H1 (cell line): Measurements from ENCODE around the gene CDH8. TPM values are rescaled to one million over a fixed set of nuclear protein-coding genes. Genes with fewer than 3 reads are reported as not detected.

ENCODE experiments used
- BACH1 ChIP-seq: IDR thresholded peaks from 2 replicates; pipeline ENCODE4 v1.6.1; 2012; ENCODE audit warnings: low read length, improper control_type of control experiment
- CHD1 ChIP-seq: IDR thresholded peaks from 2 replicates; pipeline ENCODE4 v1.6.1; 2012; ENCODE audit warnings: low read depth, low read length, improper control_type of control experiment
- E2F6 ChIP-seq: IDR thresholded peaks from 2 replicates; pipeline ENCODE4 v1.6.1; 2012; ENCODE audit warnings: inconsistent platforms
- HDAC2 ChIP-seq, 2 experiments: fragments of 300-600 bp in 1 of 2; sonication (generic) in 1 of 2; IDR thresholded peaks; 2 replicates each; pipeline ENCODE4 v1.6.1; 2011 to 2012; ENCODE audit warnings: low read depth in 2 of 2, low read length in 2 of 2, mild to moderate bottlenecking in 2 of 2, moderate library complexity in 2 of 2, borderline replicate concordance in 1 of 2, inconsistent platforms in 1 of 2
- HDAC6 ChIP-seq: IDR thresholded peaks from one replicate; pipeline ENCODE4 v1.7.1; 2012; ENCODE audit warnings: low read depth, mild to moderate bottlenecking, inconsistent platforms, low read length, moderate library complexity
- KDM1A ChIP-seq: fragments of 200-600, 300-600 bp; sonication (generic); IDR thresholded peaks from 2 replicates; pipeline ENCODE4 v1.7.1; 2016; ENCODE audit warnings: mild to moderate bottlenecking, low read length, borderline replicate concordance
- POLR2A ChIP-seq, 2 experiments: IDR thresholded peaks; 1 replicate in 1 of 2; 2 replicates in 1 of 2; pipeline ENCODE4 v1.6.1; 2011; ENCODE audit warnings: low read depth in 2 of 2, low read length in 2 of 2, mild to moderate bottlenecking in 2 of 2; ENCODE audit errors: control extremely low read depth in 1 of 2
- POLR2AphosphoS5 ChIP-seq: IDR thresholded peaks from 2 replicates; pipeline ENCODE4 v1.6.1; 2011; ENCODE audit warnings: low read depth, low read length
- SIRT6 ChIP-seq: IDR thresholded peaks from one replicate; pipeline ENCODE4 v1.7.1; 2012; ENCODE audit warnings: low read length, inconsistent platforms
- TBP ChIP-seq: IDR thresholded peaks from 2 replicates; pipeline ENCODE4 v1.6.1; 2011; ENCODE audit warnings: low read depth, low read length, improper control_type of control experiment
- TCF12 ChIP-seq: IDR thresholded peaks from 2 replicates; pipeline ENCODE4 v1.6.1; 2011; ENCODE audit warnings: low read depth, mild to moderate bottlenecking, low read length
- ZNF274 ChIP-seq: IDR thresholded peaks from 2 replicates; pipeline ENCODE4 v1.7.0; 2012; ENCODE audit warnings: low read length, borderline replicate concordance; ENCODE audit errors: extremely low read depth
- polyA plus RNA-seq, 7 experiments: library from polyadenylated mRNA; depleted of rRNA in 3 of 7; stranded (reverse) in 5 of 7; unstranded in 2 of 7; fragments of >200 nt in 5 of 7; fragments of 200-250 nt in 2 of 7; gene quantifications; 1 replicate in 5 of 7; 2 replicates in 1 of 7; 4 replicates in 1 of 7; pipeline versions ENCODE4 v1.2.1 to v1.2.3, GENCODE V29; 2011 to 2013; ENCODE audit warnings: missing spikeins in 2 of 7, mixed read lengths in 2 of 7
- total RNA-seq: library from RNA; stranded (reverse); fragmentation: NEBNext Ultra II Directional; extraction: Animal tissue kit (Norgen Biotek cat#: 25700); gene quantifications from 2 replicates; pipeline ENCODE4 v1.2.1, GENCODE V29; 2021
- TF ChIP-seq, protein P1 (sequence below): fragments of 300-600 bp; sonication (generic); IDR thresholded peaks from 2 replicates; pipeline ENCODE4 v1.7.1; 2012; ENCODE audit warnings: low read length, moderate library complexity, mild to moderate bottlenecking, inconsistent platforms; ENCODE audit not compliant: insufficient replicate concordance

The CDH8 gene
- total and polyA plus RNA-seq, 2 of the 8 experiments (the other 6 are each of a cell fraction or from before 2014, with no cell fraction given): 7.7 to 8.4 TPM

DNA sequence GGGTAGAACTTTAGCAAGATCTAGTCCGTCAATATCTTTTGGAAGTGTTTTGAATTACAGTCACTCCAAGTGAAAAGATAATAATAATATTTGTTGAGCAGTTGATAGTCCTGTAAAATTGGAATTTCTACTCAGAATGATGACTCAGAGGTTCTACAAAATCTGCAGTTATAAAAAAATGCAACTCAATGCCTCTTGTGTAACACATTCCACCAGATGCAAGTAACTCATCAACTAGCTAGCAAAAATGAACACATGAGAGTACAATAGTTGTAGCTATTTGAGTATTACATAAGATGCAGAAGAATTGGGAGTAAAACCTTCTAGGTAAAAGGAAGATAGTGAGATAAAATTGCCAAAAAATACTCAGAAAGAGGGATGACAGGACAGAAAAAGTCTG is 177.2 kb downstream of the CDH8 start (continued):
- TF ChIP-seq, protein P1, sequence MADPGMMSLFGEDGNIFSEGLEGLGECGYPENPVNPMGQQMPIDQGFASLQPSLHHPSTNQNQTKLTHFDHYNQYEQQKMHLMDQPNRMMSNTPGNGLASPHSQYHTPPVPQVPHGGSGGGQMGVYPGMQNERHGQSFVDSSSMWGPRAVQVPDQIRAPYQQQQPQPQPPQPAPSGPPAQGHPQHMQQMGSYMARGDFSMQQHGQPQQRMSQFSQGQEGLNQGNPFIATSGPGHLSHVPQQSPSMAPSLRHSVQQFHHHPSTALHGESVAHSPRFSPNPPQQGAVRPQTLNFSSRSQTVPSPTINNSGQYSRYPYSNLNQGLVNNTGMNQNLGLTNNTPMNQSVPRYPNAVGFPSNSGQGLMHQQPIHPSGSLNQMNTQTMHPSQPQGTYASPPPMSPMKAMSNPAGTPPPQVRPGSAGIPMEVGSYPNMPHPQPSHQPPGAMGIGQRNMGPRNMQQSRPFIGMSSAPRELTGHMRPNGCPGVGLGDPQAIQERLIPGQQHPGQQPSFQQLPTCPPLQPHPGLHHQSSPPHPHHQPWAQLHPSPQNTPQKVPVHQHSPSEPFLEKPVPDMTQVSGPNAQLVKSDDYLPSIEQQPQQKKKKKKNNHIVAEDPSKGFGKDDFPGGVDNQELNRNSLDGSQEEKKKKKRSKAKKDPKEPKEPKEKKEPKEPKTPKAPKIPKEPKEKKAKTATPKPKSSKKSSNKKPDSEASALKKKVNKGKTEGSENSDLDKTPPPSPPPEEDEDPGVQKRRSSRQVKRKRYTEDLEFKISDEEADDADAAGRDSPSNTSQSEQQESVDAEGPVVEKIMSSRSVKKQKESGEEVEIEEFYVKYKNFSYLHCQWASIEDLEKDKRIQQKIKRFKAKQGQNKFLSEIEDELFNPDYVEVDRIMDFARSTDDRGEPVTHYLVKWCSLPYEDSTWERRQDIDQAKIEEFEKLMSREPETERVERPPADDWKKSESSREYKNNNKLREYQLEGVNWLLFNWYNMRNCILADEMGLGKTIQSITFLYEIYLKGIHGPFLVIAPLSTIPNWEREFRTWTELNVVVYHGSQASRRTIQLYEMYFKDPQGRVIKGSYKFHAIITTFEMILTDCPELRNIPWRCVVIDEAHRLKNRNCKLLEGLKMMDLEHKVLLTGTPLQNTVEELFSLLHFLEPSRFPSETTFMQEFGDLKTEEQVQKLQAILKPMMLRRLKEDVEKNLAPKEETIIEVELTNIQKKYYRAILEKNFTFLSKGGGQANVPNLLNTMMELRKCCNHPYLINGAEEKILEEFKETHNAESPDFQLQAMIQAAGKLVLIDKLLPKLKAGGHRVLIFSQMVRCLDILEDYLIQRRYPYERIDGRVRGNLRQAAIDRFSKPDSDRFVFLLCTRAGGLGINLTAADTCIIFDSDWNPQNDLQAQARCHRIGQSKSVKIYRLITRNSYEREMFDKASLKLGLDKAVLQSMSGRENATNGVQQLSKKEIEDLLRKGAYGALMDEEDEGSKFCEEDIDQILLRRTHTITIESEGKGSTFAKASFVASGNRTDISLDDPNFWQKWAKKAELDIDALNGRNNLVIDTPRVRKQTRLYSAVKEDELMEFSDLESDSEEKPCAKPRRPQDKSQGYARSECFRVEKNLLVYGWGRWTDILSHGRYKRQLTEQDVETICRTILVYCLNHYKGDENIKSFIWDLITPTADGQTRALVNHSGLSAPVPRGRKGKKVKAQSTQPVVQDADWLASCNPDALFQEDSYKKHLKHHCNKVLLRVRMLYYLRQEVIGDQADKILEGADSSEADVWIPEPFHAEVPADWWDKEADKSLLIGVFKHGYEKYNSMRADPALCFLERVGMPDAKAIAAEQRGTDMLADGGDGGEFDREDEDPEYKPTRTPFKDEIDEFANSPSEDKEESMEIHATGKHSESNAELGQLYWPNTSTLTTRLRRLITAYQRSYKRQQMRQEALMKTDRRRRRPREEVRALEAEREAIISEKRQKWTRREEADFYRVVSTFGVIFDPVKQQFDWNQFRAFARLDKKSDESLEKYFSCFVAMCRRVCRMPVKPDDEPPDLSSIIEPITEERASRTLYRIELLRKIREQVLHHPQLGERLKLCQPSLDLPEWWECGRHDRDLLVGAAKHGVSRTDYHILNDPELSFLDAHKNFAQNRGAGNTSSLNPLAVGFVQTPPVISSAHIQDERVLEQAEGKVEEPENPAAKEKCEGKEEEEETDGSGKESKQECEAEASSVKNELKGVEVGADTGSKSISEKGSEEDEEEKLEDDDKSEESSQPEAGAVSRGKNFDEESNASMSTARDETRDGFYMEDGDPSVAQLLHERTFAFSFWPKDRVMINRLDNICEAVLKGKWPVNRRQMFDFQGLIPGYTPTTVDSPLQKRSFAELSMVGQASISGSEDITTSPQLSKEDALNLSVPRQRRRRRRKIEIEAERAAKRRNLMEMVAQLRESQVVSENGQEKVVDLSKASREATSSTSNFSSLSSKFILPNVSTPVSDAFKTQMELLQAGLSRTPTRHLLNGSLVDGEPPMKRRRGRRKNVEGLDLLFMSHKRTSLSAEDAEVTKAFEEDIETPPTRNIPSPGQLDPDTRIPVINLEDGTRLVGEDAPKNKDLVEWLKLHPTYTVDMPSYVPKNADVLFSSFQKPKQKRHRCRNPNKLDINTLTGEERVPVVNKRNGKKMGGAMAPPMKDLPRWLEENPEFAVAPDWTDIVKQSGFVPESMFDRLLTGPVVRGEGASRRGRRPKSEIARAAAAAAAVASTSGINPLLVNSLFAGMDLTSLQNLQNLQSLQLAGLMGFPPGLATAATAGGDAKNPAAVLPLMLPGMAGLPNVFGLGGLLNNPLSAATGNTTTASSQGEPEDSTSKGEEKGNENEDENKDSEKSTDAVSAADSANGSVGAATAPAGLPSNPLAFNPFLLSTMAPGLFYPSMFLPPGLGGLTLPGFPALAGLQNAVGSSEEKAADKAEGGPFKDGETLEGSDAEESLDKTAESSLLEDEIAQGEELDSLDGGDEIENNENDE: no peak
- TF ChIP-seq ZNF274 (no peak), CHD1 (no peak), BACH1 (no peak), KDM1A (no peak), SIRT6 (no peak), E2F6 (no peak), POLR2AphosphoS5 (no peak), HDAC2 (IDR thresholded peaks at IDR 0.05; ENCODE audit: borderline replicate concordance in 1 of 2, low read depth in 2 of 2, low read length in 2 of 2) (no peak), POLR2A (IDR thresholded peaks at IDR 0.05; ENCODE audit: control extremely low read depth in 1 of 2, low read depth in 2 of 2, low read length in 2 of 2) (no peak), HDAC6 (no peak), TCF12 (no peak), TBP (no peak)
